Transverse colon (tissue), 4 donors: ENCODE data around the gene AUNIP. TPM values are rescaled to one million over a fixed set of nuclear protein-coding genes. Genes with fewer than 3 reads are reported as not detected.

ENCODE experiments used
- DNase-seq: peaks from one replicate; pipeline ENCODE4 v3.0.0-alpha.2; 2019
- H3K27ac ChIP-seq, 4 donors: fragments of 200-600 bp; sonication (generic); 2 replicates each; pipeline ENCODE4 v1.5.1; 2016 to 2018; ENCODE audit warnings: inconsistent platforms in 4 of 4
- H3K27me3 ChIP-seq: fragments of 200-600 bp; sonication (generic); 2 replicates; pipeline ENCODE4 v1.5.1; 2017; ENCODE audit warnings: inconsistent platforms
- H3K36me3 ChIP-seq, 4 donors: fragments of 200-600 bp; sonication (generic); 2 replicates each; pipeline ENCODE4 v1.5.1; 2017 to 2019; ENCODE audit warnings: inconsistent platforms in 4 of 4
- H3K4me1 ChIP-seq, 4 donors: fragments of 200-600 bp; sonication (generic); 2 replicates each; pipeline ENCODE4 v1.5.1; 2017 to 2020; ENCODE audit warnings: inconsistent platforms in 4 of 4
- H3K4me3 ChIP-seq, 4 donors: fragments of 200-600 bp; sonication (generic); 1 replicate in 1 of 4; 2 replicates in 3 of 4; pipeline versions ENCODE4 v1.5.1 to v1.6.1; 2017 to 2019; ENCODE audit warnings: inconsistent platforms in 4 of 4
- H3K9me3 ChIP-seq, 2 donors: fragments of 200-600 bp; sonication (generic); 2 replicates each; pipeline ENCODE4 v1.5.1; 2017 to 2019; ENCODE audit warnings: inconsistent platforms in 2 of 2
- EP300 ChIP-seq: sonication (generic); formaldehyde crosslinking; IDR thresholded peaks from one replicate; pipeline ENCODE4 v1.6.1; 2017; ENCODE audit warnings: antibody characterized with exemption, low read depth
- POLR2A ChIP-seq: fragments of 450-650 bp; IDR thresholded peaks from one replicate; pipeline ENCODE4 v1.6.1; 2016; ENCODE audit warnings: antibody characterized with exemption, mild to moderate bottlenecking, moderate library complexity
- POLR2AphosphoS5 ChIP-seq, 3 donors: sonication (generic); formaldehyde crosslinking; IDR thresholded peaks; one replicate each; pipeline ENCODE4 v1.6.1; 2016; ENCODE audit warnings: antibody characterized with exemption in 3 of 3
- whole genome bisulfite sequencing, 2 donors: methylation state at CpG; one replicate each; pipeline ENCODE4 v1.1.5; 2018; ENCODE audit warnings: low coverage in 1 of 2; 5-methylcytosine and 5-hydroxymethylcytosine counted together
- in situ Hi-C, 4 donors: fragments of 200-750 bp; cut with MboI; loops; one replicate each; pipeline versions ENCODE4 v1.15.0 to v1.15.1; 2017; ENCODE audit warnings: low sequenced_read_pairs in 3 of 4, low pct_ligation_motif_present in 1 of 4, low pct_unique_long_range_greater_than_20kb in 1 of 4
- intact Hi-C: fragments of 100-400 bp; cut with DNase I; formaldehyde crosslinking; loops from one replicate; pipeline ENCODE4 v1.15.1; 2023; ENCODE audit warnings: low total_unique reads
- total RNA-seq, 4 donors: library from RNA; depleted of rRNA; stranded (reverse); fragments of >200 nt; gene quantifications; one replicate each; pipeline ENCODE4 v1.1.0, GENCODE V29; 2016
- TF ChIP-seq, protein P1 (sequence below), 5 experiments: fragments of 200-600 bp in 3 of 5; fragments of 450-650 bp in 2 of 5; sonication (generic) in 3 of 5; IDR thresholded peaks; 1 replicate in 2 of 5; 2 replicates in 3 of 5; pipeline ENCODE4 v1.5.1; 2016 to 2017; ENCODE audit warnings: antibody characterized with exemption in 5 of 5, inconsistent platforms in 3 of 5, mild to moderate bottlenecking in 2 of 5, moderate library complexity in 1 of 5

The AUNIP gene
- total RNA-seq, 4 donors from 2014 or later: 0.41 TPM; not detected in 3

DNA sequence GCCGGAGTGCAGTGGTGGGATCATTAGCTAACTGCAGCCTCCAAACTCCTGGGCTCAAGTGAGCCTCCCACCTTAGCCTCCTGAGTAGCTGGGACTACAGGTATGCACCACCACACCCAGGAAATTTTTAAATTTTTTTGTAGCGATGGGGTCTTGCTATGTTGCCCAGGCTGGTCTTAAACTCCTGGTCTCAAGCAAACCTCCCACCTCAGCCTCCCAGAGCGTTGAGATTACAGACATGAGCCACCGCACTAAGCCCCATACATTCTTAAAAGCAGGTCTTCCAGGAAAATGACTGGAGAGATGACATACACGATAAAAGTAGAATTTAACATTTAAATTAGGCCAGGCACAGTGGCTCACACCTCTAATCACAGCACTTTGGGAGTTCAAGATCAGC lies 26.1 kb downstream of the AUNIP start:
- peaks cover 0 to 58% (median 29%) of the 10 kb centered on the region in 4 donors for H3K36me3 ChIP-seq
- H3K27ac ChIP-seq: no peak overlapping the region
- TF ChIP-seq EP300 (no peak), POLR2A (no peak), POLR2AphosphoS5 (IDR thresholded peaks at IDR 0.05) (no peak)
- TF ChIP-seq, protein P1, sequence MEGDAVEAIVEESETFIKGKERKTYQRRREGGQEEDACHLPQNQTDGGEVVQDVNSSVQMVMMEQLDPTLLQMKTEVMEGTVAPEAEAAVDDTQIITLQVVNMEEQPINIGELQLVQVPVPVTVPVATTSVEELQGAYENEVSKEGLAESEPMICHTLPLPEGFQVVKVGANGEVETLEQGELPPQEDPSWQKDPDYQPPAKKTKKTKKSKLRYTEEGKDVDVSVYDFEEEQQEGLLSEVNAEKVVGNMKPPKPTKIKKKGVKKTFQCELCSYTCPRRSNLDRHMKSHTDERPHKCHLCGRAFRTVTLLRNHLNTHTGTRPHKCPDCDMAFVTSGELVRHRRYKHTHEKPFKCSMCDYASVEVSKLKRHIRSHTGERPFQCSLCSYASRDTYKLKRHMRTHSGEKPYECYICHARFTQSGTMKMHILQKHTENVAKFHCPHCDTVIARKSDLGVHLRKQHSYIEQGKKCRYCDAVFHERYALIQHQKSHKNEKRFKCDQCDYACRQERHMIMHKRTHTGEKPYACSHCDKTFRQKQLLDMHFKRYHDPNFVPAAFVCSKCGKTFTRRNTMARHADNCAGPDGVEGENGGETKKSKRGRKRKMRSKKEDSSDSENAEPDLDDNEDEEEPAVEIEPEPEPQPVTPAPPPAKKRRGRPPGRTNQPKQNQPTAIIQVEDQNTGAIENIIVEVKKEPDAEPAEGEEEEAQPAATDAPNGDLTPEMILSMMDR (IDR thresholded peaks at IDR 0.05): no peak
- intact Hi-C loops: loop anchor here (5.0 kb wide), 1 partner anchor 1034 kb away; no protein-coding TSS in a partner anchor
- no peak overlapping the region for H3K4me3 ChIP-seq
- no peaks in the 10 kb centered on the region for H3K4me1 ChIP-seq
- H3K27me3 ChIP-seq: no peaks in the 10 kb centered on the region
- in situ Hi-C loops: no loop called here
- H3K9me3 ChIP-seq: no peaks in the 10 kb centered on the region
- 94% methylated on average over 2 to 5 of the region's 5 CpGs for WGBS, 2 donors
- no peak for DNase-seq

DNA sequence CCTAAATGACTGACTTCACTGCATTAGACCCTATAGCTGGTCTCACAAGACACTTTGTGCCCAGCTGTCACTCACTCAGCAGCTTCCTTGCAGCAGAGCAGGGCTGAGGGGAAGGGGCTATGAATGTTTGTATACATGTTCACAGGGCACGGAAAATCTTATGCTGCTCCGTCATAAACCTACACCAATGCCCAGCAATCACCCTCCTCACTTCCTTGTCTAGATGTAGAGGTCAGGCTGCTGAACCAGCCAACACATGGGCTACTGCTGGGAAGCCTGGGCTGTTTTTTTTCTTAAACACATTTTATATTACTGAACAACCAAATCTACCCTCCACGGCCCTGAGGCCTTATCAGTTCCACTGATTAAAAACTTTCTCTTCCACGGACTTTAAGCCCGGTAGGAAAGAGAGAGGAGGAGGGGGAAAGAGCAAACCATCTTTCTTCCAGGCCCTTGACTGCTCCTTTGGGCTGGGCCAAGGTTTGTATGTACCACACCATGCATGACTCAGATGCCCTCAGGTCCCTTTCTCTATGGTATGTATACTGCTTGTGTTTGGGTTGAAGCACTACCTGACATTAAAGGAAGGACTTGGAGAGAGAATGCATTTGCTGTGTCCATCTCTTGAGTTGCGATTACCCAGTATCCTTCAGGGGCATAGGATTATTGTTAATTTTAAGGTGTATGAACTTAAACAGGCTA lies 26.8 kb downstream of the AUNIP start:
- DNase-seq: no peak
- Histone ChIP-seq H3K4me1 (no peaks in the 10 kb centered on the region), H3K27me3 (no peaks in the 10 kb centered on the region)

DNA sequence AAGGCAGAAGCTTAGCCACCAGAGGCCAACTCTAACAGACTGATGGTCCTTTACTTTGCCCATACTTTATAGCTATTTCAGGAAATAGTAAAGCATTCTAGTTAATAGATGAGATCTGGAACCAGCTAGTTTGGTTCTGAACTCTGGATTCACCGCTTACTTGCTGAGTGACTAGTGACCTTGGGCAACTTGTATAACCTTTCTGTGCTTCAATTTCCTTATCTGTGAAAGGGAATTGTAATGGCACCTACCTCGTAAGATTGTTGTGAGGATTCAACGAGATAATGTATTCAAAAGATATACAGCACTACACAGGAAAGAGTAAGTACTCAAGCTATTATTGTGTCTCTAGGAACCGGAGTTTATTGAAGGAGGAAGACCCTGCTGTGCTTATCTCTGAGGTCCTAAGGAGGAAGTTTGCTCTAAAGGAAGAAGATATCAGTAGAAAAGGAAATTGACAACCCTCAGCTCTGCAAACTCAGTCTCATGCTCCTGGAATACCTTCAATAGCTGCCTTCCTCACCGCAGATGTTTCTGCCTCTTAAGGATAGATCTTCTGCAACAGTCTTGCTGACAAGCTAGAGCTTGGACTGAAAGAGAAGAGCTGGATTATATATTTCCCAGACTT lies 27.6 kb downstream of the AUNIP start:
- Histone ChIP-seq H3K9me3 (no peaks in the 10 kb centered on the region), H3K4me3 (no peak overlapping the region), H3K4me1 (no peaks in the 10 kb centered on the region), H3K36me3 (peaks cover 0 to 73% (median 37%) of the 10 kb centered on the region in 4 donors), H3K27ac (no peak overlapping the region), H3K27me3 (no peaks in the 10 kb centered on the region)
- 37 to 58% methylated on average over 3 to 5 of the region's 5 CpGs for WGBS, 2 donors
- no peak for DNase-seq
- in situ Hi-C loops (no loop called here), intact Hi-C loops (loop anchor here (5.0 kb wide), 1 partner anchor 1036 kb away; no protein-coding TSS in a partner anchor)
- TF ChIP-seq, protein P1 (IDR thresholded peaks at IDR 0.05): no peak

More for the DNA sequence above, 26.8 kb downstream of the AUNIP start:
- TF ChIP-seq POLR2AphosphoS5 (IDR thresholded peaks at IDR 0.05) (no peak), EP300 (no peak), POLR2A (no peak)
- TF ChIP-seq, protein P1 (IDR thresholded peaks at IDR 0.05): no peak
- peaks cover 0 to 65% (median 33%) of the 10 kb centered on the region in 4 donors for H3K36me3 ChIP-seq
- no peaks in the 10 kb centered on the region for H3K9me3 ChIP-seq
- no peak overlapping the region for H3K4me3 ChIP-seq
- intact Hi-C loops (loop anchor here (5.0 kb wide), 1 partner anchor 1035 kb away; no protein-coding TSS in a partner anchor), in situ Hi-C loops (no loop called here)
- H3K27ac ChIP-seq: no peak overlapping the region
- WGBS, 2 donors: 88 to 90% methylated on average over 3 to 6 of the region's 6 CpGs

DNA sequence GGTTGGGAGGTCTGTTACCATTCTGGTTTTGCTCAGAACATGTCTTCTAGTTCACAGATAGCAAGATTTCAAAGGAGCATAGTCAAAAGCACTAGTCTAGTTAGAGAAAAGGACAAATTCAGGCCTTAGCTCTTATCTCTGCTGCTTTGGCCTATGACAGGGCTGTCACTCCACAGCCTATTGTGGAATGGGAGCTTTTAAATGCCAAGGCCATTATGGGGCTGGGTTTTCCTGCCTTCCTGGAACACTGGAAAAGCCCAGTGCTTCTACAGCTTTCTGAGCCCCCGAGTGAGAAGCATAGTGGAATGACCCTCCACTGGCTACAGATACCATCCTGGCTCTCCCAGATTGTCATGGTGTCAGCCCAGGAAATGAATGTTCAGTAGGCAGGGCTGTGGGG lies 30.2 kb downstream of the AUNIP start:
- no peaks in the 10 kb centered on the region for H3K4me1 ChIP-seq
- no peak overlapping the region for H3K27ac ChIP-seq
- H3K9me3 ChIP-seq: no peaks in the 10 kb centered on the region
- no peak for TF ChIP-seq POLR2A
- intact Hi-C loops (no loop called here), in situ Hi-C loops (no loop called here)
- 96% methylated on average over 1 of the region's 1 CpG; no CpG with 5 or more reads in 1 of the 2 donors for WGBS, 2 donors
- no peak for DNase-seq
- H3K36me3 ChIP-seq: peaks cover 0 to 79% (median 38%) of the 10 kb centered on the region in 4 donors
- H3K27me3 ChIP-seq: no peaks in the 10 kb centered on the region
- no peak overlapping the region for H3K4me3 ChIP-seq
